Stimulated activated CD4-positive, alpha-beta T cell treated with anti-CD3 and anti-CD28 coated beads, TNF-alpha, amount 100 ng/mL, for 1 hour (primary cell): ENCODE data around the gene SLC9A9.

ENCODE experiments used
- DNase-seq, 3 donors: peaks; one replicate each; pipeline ENCODE4 v3.0.0-alpha.2; 2020; ENCODE audit warnings: low read depth in 3 of 3, low spot score in 1 of 3

The SLC9A9 gene

GRCh38 chr3:143333367-143333766 lies 514.9 kb downstream of the SLC9A9 start:
- no peak for DNase-seq

GRCh38 chr3:143332026-143332425 lies 516.2 kb downstream of the SLC9A9 start:
- no peak for DNase-seq

- no peak for DNase-seq
Observed at GRCh38 chr3:143331350-143331749, 516.9 kb downstream of the SLC9A9 start.

- DNase-seq, result no peak
Observed at GRCh38 chr3:143330296-143330868, 517.9 kb downstream of the SLC9A9 start.

GRCh38 chr3:143329567-143330211 lies 518.6 kb downstream of the SLC9A9 start:
- no peak for DNase-seq

- DNase-seq, result no peak
Observed at GRCh38 chr3:143328451-143328850, 519.8 kb downstream of the SLC9A9 start.

GRCh38 chr3:143326983-143327778 lies 521.1 kb downstream of the SLC9A9 start:
- DNase-seq, result no peak

GRCh38 chr3:143321058-143321769 lies 527.1 kb downstream of the SLC9A9 start:
- DNase-seq, result no peak

- no peak for DNase-seq
Observed at GRCh38 chr3:143315766-143316165, 532.5 kb downstream of the SLC9A9 start.

GRCh38 chr3:143314251-143315093 lies 533.8 kb downstream of the SLC9A9 start:
- DNase-seq, result no peak

- DNase-seq, result no peak
Observed at GRCh38 chr3:143313893-143314188, 534.4 kb downstream of the SLC9A9 start.

- DNase-seq, result no peak
Observed at GRCh38 chr3:143313025-143313892, 535.0 kb downstream of the SLC9A9 start.

- DNase-seq, result no peak
Observed at GRCh38 chr3:143311096-143311495, 537.2 kb downstream of the SLC9A9 start.

GRCh38 chr3:143309705-143310104 lies 538.6 kb downstream of the SLC9A9 start:
- DNase-seq, result no peak

GRCh38 chr3:143307613-143308183 lies 540.6 kb downstream of the SLC9A9 start:
- DNase-seq, result no peak

GRCh38 chr3:143306407-143306806 lies 541.9 kb downstream of the SLC9A9 start:
- DNase-seq, result no peak

GRCh38 chr3:143302638-143303171 lies 545.6 kb downstream of the SLC9A9 start:
- no peak for DNase-seq

- DNase-seq, result no peak
Observed at GRCh38 chr3:143301031-143301901, 547.0 kb downstream of the SLC9A9 start.
